Hematopoietic multipotent progenitor cell treated with erythropoietin and hydrocortisone succinate and interleukin-3 and kit ligand, for 17 days (in vitro differentiated cells): Measurements from ENCODE around the gene IFNL1.
"Not testable (repeated sequence)": the region's sequence is repeated elsewhere in the genome, so short reads cannot be mapped to it uniquely, and the experiment has no call there.

ENCODE experiments used
- DNase-seq: peaks from one replicate; pipeline ENCODE4 v3.0.0-alpha.2; 2015; ENCODE audit warnings: low spot score

IFNL1 gene

GRCh38 chr19:39270036-39270871 is 26.0 kb upstream of the IFNL1 start:
- no peak for DNase-seq

- not testable (repeated sequence) for DNase-seq
Observed at GRCh38 chr19:39273859-39274258, 22.3 kb upstream of the IFNL1 start.

GRCh38 chr19:39275578-39275977 is 20.6 kb upstream of the IFNL1 start:
- DNase-seq: no peak

- no peak for DNase-seq
Observed at GRCh38 chr19:39276740-39277139, 19.5 kb upstream of the IFNL1 start.

DNA sequence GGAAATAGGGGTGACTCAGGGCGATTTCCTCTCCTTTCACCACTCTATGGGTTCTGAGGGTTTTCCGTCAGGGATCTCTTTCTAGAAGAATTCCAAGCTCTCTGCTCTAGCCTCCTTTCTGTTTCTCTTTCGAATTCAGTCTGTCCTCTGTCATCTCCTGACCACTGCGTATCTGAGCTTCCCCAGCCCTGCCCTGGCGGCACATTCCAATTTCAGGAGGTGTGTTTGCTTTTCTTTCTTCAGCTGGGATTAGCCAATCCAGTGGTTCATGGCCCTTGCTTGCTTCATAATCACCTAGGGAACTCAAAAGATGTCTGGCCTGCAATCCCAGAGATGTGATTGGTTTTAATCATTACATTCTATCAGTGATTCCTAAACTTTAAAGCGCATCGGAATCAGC is 18.6 kb upstream of the IFNL1 start:
- DNase-seq: no peak

DNA sequence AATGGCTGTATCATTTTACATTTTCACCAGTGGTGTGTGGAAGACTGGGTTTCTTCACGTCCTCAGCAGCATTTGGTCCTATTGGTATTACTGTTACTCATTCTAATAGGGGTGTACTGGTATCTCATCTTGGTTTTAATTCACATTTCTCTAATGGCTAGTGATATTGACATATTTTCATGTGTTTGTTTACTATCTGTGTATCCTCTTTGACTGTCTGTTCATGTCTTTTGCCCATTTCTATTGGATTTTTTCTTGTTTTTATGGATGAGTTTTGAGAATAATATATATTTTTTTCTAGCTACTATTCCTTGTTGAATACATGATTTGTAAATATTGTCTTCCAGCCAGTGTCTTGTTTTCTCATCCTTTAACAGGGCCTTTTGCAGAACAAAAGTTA is 14.2 kb upstream of the IFNL1 start:
- no peak for DNase-seq

GRCh38 chr19:39284032-39284431 is 12.2 kb upstream of the IFNL1 start:
- DNase-seq: no peak

DNA sequence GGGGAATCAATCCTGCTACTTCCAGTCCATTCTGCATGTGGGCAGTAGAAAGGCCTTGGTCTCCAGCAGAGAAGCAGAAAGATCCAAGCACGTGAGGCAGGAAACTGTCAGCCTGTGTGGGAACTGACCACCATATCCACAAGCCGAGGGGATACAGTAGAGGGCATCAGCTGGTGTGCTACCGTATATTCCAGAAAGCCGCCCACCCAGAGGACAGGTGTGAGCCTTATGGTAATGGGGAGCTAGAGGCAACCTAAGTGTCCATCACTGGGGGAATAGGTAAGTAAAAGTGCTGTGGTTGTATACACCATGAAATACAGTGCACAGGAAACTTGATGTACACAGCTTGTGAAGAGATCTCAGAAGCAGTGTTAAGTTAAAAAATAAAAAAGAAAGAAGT is 2.8 kb upstream of the IFNL1 start:
- DNase-seq: no peak

- no peak for DNase-seq
Observed at GRCh38 chr19:39296906-39297305, 699 bp downstream of the IFNL1 start.

DNA sequence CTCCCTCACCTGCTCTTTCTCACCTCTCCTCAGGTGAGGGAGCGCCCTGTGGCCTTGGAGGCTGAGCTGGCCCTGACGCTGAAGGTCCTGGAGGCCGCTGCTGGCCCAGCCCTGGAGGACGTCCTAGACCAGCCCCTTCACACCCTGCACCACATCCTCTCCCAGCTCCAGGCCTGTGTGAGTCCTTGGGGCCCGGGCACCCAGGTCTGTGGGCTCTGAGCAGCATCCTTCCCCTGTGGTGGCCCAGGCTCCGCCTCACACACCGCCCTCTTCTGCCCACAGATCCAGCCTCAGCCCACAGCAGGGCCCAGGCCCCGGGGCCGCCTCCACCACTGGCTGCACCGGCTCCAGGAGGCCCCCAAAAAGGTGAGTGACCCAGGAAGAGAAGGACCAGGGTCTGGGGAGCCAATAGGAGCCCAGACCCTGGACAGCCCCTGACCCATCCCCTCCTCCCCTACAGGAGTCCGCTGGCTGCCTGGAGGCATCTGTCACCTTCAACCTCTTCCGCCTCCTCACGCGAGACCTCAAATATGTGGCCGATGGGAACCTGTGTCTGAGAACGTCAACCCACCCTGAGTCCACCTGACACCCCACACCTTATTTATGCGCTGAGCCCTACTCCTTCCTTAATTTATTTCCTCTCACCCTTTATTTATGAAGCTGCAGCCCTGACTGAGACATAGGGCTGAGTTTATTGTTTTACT is 1.9 kb downstream of the IFNL1 start:
- DNase-seq: no peak

DNA sequence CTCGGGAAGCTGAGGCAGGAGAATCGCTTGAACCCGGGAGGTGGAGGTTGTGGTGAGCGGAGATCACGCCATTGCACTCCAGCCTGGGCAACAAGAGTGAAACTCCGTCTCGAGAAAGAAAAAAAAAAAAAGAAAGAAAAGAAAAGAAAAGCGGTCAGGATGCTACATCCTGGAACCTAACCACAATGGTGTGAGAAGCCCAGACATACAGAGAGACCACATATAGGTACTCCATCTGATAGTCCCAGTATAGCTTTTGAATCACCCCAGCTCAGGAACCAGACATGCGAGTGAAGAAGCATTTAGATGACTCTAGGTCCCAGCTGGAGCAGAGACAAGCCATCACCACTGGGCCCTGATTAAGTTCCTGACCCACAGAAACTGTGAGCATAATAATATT is 3.2 kb downstream of the IFNL1 start:
- no peak for DNase-seq

DNA sequence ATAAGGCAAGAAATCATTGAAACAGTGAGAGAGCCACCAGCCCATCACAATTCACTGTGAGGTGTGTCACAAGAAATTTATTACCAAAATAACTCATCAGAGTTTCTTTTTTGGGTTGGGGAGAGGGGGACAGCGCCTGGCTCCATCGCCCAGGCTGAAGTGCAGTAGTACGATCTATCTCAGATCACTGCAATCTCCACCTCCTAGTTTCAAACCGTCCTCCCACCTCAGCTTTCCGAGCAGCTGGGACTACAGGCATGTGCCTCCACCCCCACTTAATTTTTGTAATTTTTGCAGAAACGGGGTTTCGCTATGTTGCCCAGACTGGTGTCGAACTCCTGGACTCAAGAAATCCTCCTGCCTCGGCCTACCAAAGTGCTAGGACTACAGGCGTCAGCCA is 3.6 kb downstream of the IFNL1 start:
- DNase-seq: no peak

- DNase-seq: no peak
Observed at GRCh38 chr19:39301021-39301420, 4.8 kb downstream of the IFNL1 start.

DNA sequence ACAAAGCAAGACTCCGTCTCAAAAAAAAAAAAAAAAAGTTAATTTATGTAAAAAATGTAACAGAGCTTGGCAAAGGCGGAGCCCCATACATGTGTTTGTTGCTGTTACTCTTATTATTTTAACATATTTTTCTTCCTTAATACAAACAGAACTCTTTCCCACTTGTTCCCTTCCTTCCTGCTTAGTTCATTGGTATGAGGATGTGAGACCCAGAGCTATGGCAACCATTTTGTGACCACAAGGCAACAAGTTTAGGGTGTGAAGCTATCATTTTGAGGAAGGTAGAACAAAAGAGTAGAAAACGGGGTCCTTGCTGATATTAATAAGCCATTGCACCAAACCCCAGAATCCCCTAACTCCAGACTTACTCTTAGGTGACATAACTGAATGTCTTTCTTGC is 5.4 kb downstream of the IFNL1 start:
- DNase-seq: no peak

DNA sequence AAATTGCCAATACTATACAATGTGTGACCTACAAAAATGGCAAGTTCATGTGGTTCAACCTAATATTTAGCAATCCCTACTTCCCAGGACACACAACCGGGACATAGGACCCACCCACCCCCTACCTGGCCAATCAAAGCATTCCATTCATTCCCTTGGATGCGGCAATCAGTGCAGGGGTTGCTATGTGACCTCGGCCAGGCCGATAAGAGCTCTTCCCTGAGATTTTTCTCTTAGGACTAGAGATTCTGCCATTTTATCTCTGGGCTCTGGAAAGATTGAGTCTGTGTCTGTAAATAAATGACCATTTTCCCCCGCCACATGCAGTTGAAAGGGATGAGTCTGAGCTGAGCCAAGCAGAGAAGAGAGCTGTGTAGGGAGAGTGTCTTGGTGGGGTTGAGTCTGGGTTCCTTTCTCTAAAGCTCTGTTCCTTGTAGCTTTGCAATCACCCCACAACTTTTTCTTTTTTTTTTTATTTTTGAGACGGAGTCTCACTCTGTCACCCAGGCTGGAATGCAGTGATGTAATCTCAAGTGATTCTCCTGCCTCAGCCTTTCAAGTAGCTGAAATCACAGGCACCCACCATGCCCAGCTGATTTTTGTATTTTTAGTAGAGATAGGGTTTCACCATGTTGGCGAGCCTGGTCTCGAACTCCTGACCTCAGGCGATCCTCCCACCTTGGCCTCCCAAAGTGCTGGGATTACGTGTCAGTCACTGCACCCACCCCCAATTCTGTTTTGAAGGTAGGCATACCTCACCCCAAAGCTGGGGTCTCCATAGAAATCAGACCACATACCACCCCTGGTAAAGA is 7.4 kb downstream of the IFNL1 start:
- DNase-seq: no peak

DNA sequence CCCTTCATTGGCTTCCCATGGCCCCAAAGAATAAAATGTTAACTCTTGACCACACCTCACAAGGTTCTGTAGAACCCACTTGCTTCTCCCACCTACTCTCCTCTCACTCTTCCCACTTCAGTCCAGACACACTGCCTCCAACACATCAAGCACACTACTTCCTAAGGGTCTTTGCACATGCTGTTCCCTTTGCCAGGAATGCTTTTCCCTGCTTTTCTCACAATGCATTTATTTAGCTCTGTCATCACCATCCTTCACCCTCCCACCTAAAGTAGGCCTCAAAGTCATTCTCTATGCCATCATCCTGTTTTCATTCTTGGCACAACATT is 7.9 kb downstream of the IFNL1 start:
- DNase-seq: no peak

- no peak for DNase-seq
Observed at GRCh38 chr19:39304701-39305571, 8.7 kb downstream of the IFNL1 start.

DNA sequence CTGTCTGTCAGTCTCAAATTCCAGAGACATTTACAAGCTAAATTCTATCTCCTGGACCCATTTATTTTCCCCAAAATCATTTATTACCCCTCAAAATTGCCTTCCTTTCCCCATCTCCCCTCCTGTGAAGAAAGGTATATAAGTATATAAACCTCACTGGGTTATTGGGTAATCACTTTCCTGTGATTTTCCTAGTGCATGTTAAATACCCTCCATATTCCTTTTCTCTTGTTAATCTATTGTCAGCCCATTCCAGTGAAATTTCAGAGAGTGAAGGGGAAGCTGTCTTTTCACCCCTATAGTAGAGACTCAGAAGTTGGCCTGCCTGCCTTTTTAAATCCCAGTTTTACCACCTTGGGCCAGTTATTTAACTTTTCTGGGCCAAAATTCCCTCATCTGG is 9.9 kb downstream of the IFNL1 start:
- no peak for DNase-seq

GRCh38 chr19:39307046-39307821 is 11.0 kb downstream of the IFNL1 start:
- no peak for DNase-seq

DNA sequence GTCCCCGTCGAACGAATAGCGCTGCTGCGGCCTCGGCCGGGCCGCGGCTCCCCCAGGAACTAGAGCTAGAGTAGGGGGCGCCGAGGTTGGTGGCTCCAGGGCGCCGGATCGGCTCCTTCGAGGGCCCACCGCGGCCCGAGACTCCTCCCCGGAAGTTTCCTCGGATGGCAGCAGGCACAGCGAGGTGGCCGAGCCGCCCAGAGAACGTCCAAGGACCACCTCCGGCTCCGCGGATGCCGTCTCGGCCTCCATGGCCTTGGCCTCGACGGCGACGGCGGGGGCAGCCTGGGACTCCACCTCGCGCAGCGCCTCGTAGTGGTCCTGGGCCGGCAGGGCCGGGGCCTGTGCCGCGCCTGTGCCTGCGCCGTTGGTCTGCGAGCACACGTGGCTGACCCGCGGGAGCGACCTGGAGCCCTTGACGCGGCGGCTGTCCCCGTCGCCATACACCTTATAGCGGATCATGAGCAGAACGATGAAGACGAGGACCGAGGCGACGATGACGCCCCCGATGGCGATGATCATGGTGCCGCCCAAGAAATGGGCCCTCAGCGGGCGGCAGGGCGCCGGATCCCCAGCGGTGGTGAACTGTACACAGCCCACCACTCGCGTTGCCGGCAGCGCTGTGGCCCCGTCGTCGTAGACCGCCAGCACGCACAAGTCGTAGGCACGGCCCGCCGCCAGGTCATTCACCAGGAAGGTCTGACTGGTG is 11.8 kb downstream of the IFNL1 start:
- no peak for DNase-seq
